Transverse colon (tissue), 4 donors: Measurements from ENCODE around the gene CPSF4L.

Experiments used
- CTCF ChIP-seq, 5 experiments: fragments of 200-600 bp in 3 of 5; fragments of 450-650 bp in 2 of 5; sonication (generic) in 3 of 5; IDR thresholded peaks; 1 replicate in 2 of 5; 2 replicates in 3 of 5; pipeline ENCODE4 v1.5.1; 2016 to 2017; ENCODE audit warnings: antibody characterized with exemption in 5 of 5, inconsistent platforms in 3 of 5, mild to moderate bottlenecking in 2 of 5, moderate library complexity in 1 of 5
- POLR2AphosphoS5 ChIP-seq, 3 donors: sonication (generic); formaldehyde crosslinking; IDR thresholded peaks; one replicate each; pipeline ENCODE4 v1.6.1; 2016; ENCODE audit warnings: antibody characterized with exemption in 3 of 3

- TF ChIP-seq CTCF (IDR thresholded peaks at IDR 0.05), result no peak
- no peak for TF ChIP-seq POLR2AphosphoS5 (IDR thresholded peaks at IDR 0.05)
These were observed 61.2 kb downstream of the CPSF4L start for GRCh38 chr17:73200476-73200875.
